ENCODE data around the gene PGM2L1. TPM values are rescaled to one million over a fixed set of nuclear protein-coding genes. Genes with fewer than 3 reads are reported as not detected.

PGM2L1 gene
- total RNA-seq, 1 donor from 2014 or later, result 29.6 TPM

GRCh38 chr11:74299015-74299414 is 99.2 kb downstream of the PGM2L1 start:
- no peak for DNase-seq (ENCODE audit: low read depth, low spot score)

GRCh38 chr11:74297484-74297883 is 100.7 kb downstream of the PGM2L1 start:
- no peak for DNase-seq (ENCODE audit: low read depth, low spot score)

- DNase-seq (ENCODE audit: low read depth, low spot score), result no peak
Observed at GRCh38 chr11:74288911-74289310, 109.3 kb downstream of the PGM2L1 start.

- peak; percentile 80 for DNase-seq (ENCODE audit: low read depth, low spot score)
Observed at GRCh38 chr11:74288161-74288560, 110.1 kb downstream of the PGM2L1 start.

- DNase-seq (ENCODE audit: low read depth, low spot score), result no peak
Observed at GRCh38 chr11:74284466-74284865, 113.8 kb downstream of the PGM2L1 start.

- DNase-seq (ENCODE audit: low read depth, low spot score), result no peak
Observed at GRCh38 chr11:74283580-74284180, 114.6 kb downstream of the PGM2L1 start.

GRCh38 chr11:74282914-74283371 is 115.3 kb downstream of the PGM2L1 start:
- DNase-seq (ENCODE audit: low read depth, low spot score), result no peak

GRCh38 chr11:74282421-74282820 is 115.8 kb downstream of the PGM2L1 start:
- DNase-seq (ENCODE audit: low read depth, low spot score), result no peak

- no peak for DNase-seq (ENCODE audit: low read depth, low spot score)
Observed at GRCh38 chr11:74280494-74280893, 117.7 kb downstream of the PGM2L1 start.

Other genes with a start within 250 kb of the PGM2L1 start
- gene C2CD3, start 227.4 kb downstream of the PGM2L1 start, total RNA-seq, result 7.3 and 14.3 TPM in 2 replicates
- gene PPME1, start 227.1 kb downstream of the PGM2L1 start, total RNA-seq, result 27.2 and 33.9 TPM in 2 replicates
- gene P4HA3, start 86.8 kb downstream of the PGM2L1 start, total RNA-seq, result 32.4 and 40.7 TPM in 2 replicates
- 0.40 and 1.7 TPM in 2 replicates for gene KCNE3, start 69.1 kb upstream of the PGM2L1 start, total RNA-seq
- gene LIPT2, start 95.3 kb upstream of the PGM2L1 start, total RNA-seq, result 1.5 and 3.0 TPM in 2 replicates
- gene POLD3, start 194.1 kb upstream of the PGM2L1 start, total RNA-seq, result 11.7 and 16.6 TPM in 2 replicates